HCT116 (cell line): Measurements from ENCODE around the gene ANKRD60. TPM values are rescaled to one million over a fixed set of nuclear protein-coding genes. Genes with fewer than 3 reads are reported as not detected.

Experiments used
- ATAC-seq: fragments of 200-7000 bp; cut with Tn5 transposase; 2 replicates; pipeline ENCODE4 v1.9.1; 2020; ENCODE audit warnings: mild to moderate bottlenecking, moderate library complexity
- BruUV-seq: library from RNA; stranded (reverse); fragments of 400-500 nt; replicated peaks from 2 replicates; lab custom pipeline; 2021; lab: Mats Ljungman, UMichigan
- CTCF ChIA-PET: fragments of 300-600 bp; sonication (Branson Sonifier 250); formaldehyde crosslinking; loops from one replicate; lab custom pipeline; 2021; ENCODE audit warnings: antibody characterized with exemption; lab: Charles Lee
- POLR2A ChIA-PET: fragments of 300-600, 350-600 bp; sonication (Branson Sonifier 250); formaldehyde crosslinking; loops from one replicate; lab custom pipeline; 2021; ENCODE audit warnings: antibody characterized with exemption; lab: Charles Lee
- RAD21 ChIA-PET, 2 experiments: fragments of 300-600 bp; sonication (Branson Sonifier 250); formaldehyde crosslinking; loops; one replicate each; lab custom pipeline; 2023; ENCODE audit warnings: low total read pairs in 2 of 2; ENCODE audit not compliant: uncharacterized antibody in 2 of 2, unreplicated experiment in 2 of 2, low non-redundant PET in 1 of 2; lab: Charles Lee
- DNase-seq: peaks from one replicate; pipeline ENCODE4 v3.0.0-alpha.2; 2010; ENCODE audit warnings: low read depth, low spot score
- H2AFZ ChIP-seq: fragments of 200-600 bp; shearing (Covaris generic), sonication (generic); 2 replicates; pipeline ENCODE4 v1.6.1; 2017; ENCODE audit warnings: low read depth, mixed run types, mixed read lengths, antibody characterized with exemption, low read length; ENCODE audit not compliant: poor library complexity, severe bottlenecking
- H3K27ac ChIP-seq: 2 replicates; pipeline ENCODE4 v1.5.1; 2012; ENCODE audit warnings: low read depth, low read length
- H3K27me3 ChIP-seq: fragments of 200-600 bp; sonication (generic); 2 replicates; pipeline ENCODE4 v1.6.1; 2016; ENCODE audit warnings: mixed run types, low read length, mixed read lengths; ENCODE audit not compliant: insufficient read depth
- H3K36me3 ChIP-seq, 2 experiments: fragments of 200-500 bp in 1 of 2; fragments of 200-600 bp in 1 of 2; sonication (Bioruptor generic) in 1 of 2; sonication (generic) in 1 of 2; 2 replicates each; pipeline versions ENCODE4 v1.5.1 to v1.6.1; 2014 to 2016; ENCODE audit warnings: low read length in 2 of 2, inconsistent platforms in 1 of 2, mixed read lengths in 1 of 2, mixed run types in 1 of 2; ENCODE audit not compliant: insufficient read depth in 2 of 2, control insufficient read depth in 1 of 2
- H3K4me1 ChIP-seq, 2 experiments: fragments of 200-600 bp in 1 of 2; sonication (generic) in 1 of 2; 2 replicates each; pipeline versions ENCODE4 v1.5.1 to v1.6.1; 2012 to 2017; ENCODE audit warnings: low read length in 2 of 2, inconsistent platforms in 1 of 2, mild to moderate bottlenecking in 1 of 2, mixed read lengths in 1 of 2, mixed run types in 1 of 2, moderate library complexity in 1 of 2; ENCODE audit not compliant: insufficient read depth in 2 of 2, control insufficient read depth in 1 of 2
- H3K4me2 ChIP-seq: fragments of 200-600 bp; sonication (generic); 2 replicates; pipeline ENCODE4 v1.6.1; 2017; ENCODE audit warnings: mixed run types, low read length, mixed read lengths
- H3K4me3 ChIP-seq, 2 experiments: fragments of 200-600 bp in 1 of 2; sonication (generic) in 1 of 2; replicated peaks in 1 of 2; 2 replicates each; pipeline ENCODE4 v1.5.1; 2011 to 2016; ENCODE audit warnings: low read length in 2 of 2, control low read depth in 1 of 2, low read depth in 1 of 2, mild to moderate bottlenecking in 1 of 2, mixed read lengths in 1 of 2, mixed run types in 1 of 2
- H3K79me2 ChIP-seq: fragments of 200-600 bp; sonication (generic); 2 replicates; pipeline ENCODE4 v1.6.1; 2017; ENCODE audit warnings: mild to moderate bottlenecking, mixed run types, low read length, moderate library complexity, mixed read lengths; ENCODE audit not compliant: insufficient read depth
- H3K9ac ChIP-seq: fragments of 200-600 bp; sonication (generic); 2 replicates; pipeline ENCODE4 v1.6.1; 2016; ENCODE audit warnings: low read length, mixed read lengths
- H3K9me2 ChIP-seq: fragments of 200-600 bp; sonication (generic), shearing (Covaris generic); 2 replicates; pipeline ENCODE4 v1.6.1; 2017; ENCODE audit warnings: mixed run types, mild to moderate bottlenecking, moderate library complexity; ENCODE audit not compliant: insufficient read depth
- H3K9me3 ChIP-seq, 2 experiments: fragments of 200-500 bp in 1 of 2; fragments of 200-600 bp in 1 of 2; sonication (Bioruptor generic) in 1 of 2; sonication (generic) in 1 of 2; 2 replicates each; pipeline ENCODE4 v1.6.1; 2014 to 2017; ENCODE audit warnings: low read length in 2 of 2, mixed read lengths in 2 of 2, inconsistent platforms in 1 of 2, low read depth in 1 of 2, mild to moderate bottlenecking in 1 of 2, mixed run types in 1 of 2, moderate library complexity in 1 of 2; ENCODE audit not compliant: control insufficient read depth in 1 of 2, insufficient read depth in 1 of 2
- H4K20me1 ChIP-seq: fragments of 200-600 bp; sonication (generic), shearing (Covaris generic); 2 replicates; pipeline ENCODE4 v1.6.1; 2017; ENCODE audit warnings: mixed run types, mild to moderate bottlenecking, moderate library complexity; ENCODE audit not compliant: insufficient read depth
- CEBPB ChIP-seq: IDR thresholded peaks from 2 replicates; pipeline ENCODE4 v1.6.1; 2012; ENCODE audit warnings: low read depth
- CTCF ChIP-seq, 3 experiments: fragments of 200-600 bp in 1 of 3; sonication (generic) in 1 of 3; IDR thresholded peaks in 2 of 3; conservative IDR thresholded peaks in 1 of 3; 2 replicates each; pipeline ENCODE4 v1.5.1; 2012 to 2017; ENCODE audit warnings: low read depth in 2 of 3, low read length in 2 of 3, antibody characterized with exemption in 1 of 3, borderline replicate concordance in 1 of 3, control low read depth in 1 of 3, mild to moderate bottlenecking in 1 of 3, mixed read lengths in 1 of 3, mixed run types in 1 of 3, moderate library complexity in 1 of 3; ENCODE audit not compliant: insufficient read depth in 1 of 3
- EGR1 ChIP-seq: IDR thresholded peaks from 2 replicates; pipeline ENCODE4 v1.6.1; 2012; ENCODE audit warnings: low read depth
- EZH2 ChIP-seq: fragments of 200-600 bp; sonication (generic); IDR thresholded peaks from 2 replicates; pipeline ENCODE4 v1.6.1; 2017; ENCODE audit warnings: antibody characterized with exemption, mixed run types
- EZH2phosphoT487 ChIP-seq: fragments of 200-600 bp; IDR thresholded peaks from 2 replicates; pipeline ENCODE4 v1.6.1; 2018; ENCODE audit warnings: antibody characterized with exemption, borderline replicate concordance
- POLR2A ChIP-seq: IDR thresholded peaks from 2 replicates; pipeline ENCODE4 v1.7.0; 2011; ENCODE audit warnings: borderline replicate concordance; ENCODE audit not compliant: insufficient read depth, insufficient read length; ENCODE audit errors: extremely low read depth
- POLR2AphosphoS5 ChIP-seq: IDR thresholded peaks from 2 replicates; pipeline ENCODE4 v1.6.1; 2011; ENCODE audit warnings: mild to moderate bottlenecking, low read depth, low read length, moderate library complexity
- RAD21 ChIP-seq: IDR thresholded peaks from 2 replicates; pipeline ENCODE4 v1.6.1; 2012; ENCODE audit warnings: low read depth, mild to moderate bottlenecking
- SIN3A ChIP-seq: IDR thresholded peaks from 2 replicates; pipeline ENCODE4 v1.6.1; 2012; ENCODE audit warnings: low read depth
- intact Hi-C: fragments of 100-400 bp; cut with micrococcal nuclease; formaldehyde crosslinking; loops from 2 replicates; pipeline ENCODE4 v1.10.0; 2022
- total RNA-seq: library from RNA; stranded (reverse); gene quantifications from one replicate; pipeline ENCODE4 v1.2.1, GENCODE V29; 2021; ENCODE audit not compliant: unreplicated experiment
- TF ChIP-seq, protein P1 (sequence below): IDR thresholded peaks from 2 replicates; pipeline ENCODE4 v1.6.1; 2012

The ANKRD60 gene
- total RNA-seq, 1 experiment from 2014 or later = not detected

DNA sequence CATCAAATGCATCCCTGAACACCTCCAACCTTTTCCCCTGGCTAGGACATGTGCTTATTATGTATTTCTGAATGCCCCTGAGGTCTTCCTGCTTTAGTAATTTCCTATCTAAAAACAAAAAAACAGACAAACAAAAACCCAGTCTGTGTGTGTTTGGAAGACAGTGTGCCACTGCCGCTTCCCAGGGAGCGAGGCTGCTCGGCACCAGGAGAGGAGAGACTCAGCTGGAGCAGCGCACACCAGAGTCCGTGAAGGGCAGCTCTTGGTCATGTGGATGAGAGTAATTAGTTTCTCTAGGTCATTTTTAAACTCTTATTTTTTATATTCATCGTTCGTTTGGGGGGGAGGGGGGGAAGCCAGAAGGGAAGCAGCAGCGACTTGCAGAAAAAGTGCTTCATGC, 10.0 kb upstream of the ANKRD60 start:
- intact Hi-C loops = loop anchor here (10.0 kb wide), 2 partner anchors 596 to 1216 kb away; no protein-coding TSS in a partner anchor
- TF ChIP-seq POLR2A (no peak), SIN3A (no peak), EZH2 (no peak), CEBPB (no peak), CTCF (IDR thresholded peaks at IDR 0.05 in 2 of 3, conservative IDR thresholded peaks at IDR 0.05 in 1 of 3; ENCODE audit: borderline replicate concordance in 1 of 3, insufficient read depth in 1 of 3, low read depth in 2 of 3, low read length in 2 of 3) (no peak), POLR2AphosphoS5 (no peak), EZH2phosphoT487 (no peak), EGR1 (no peak), RAD21 (no peak)
- TF ChIP-seq, protein P1, sequence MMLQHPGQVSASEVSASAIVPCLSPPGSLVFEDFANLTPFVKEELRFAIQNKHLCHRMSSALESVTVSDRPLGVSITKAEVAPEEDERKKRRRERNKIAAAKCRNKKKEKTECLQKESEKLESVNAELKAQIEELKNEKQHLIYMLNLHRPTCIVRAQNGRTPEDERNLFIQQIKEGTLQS = no peak
- H3K36me3 ChIP-seq = 0 out of 4 replicates have a peak, but pooled peaks cover 0 to 4% of the 10 kb centered on the region in 2 experiments
- no peak overlapping the region for H3K9ac ChIP-seq
- DNase-seq (no peak), ATAC-seq (no peak)
- ChIA-PET RAD21 (no interaction called here), POLR2A (no interaction called here), CTCF (no interaction called here)
- BruUV-seq = no TSS peak
- no peaks in the 10 kb centered on the region for H3K9me3 ChIP-seq
- H3K27me3 ChIP-seq = no peaks in the 10 kb centered on the region
- H3K4me1 ChIP-seq = no peaks in the 10 kb centered on the region
- H3K27ac ChIP-seq = no peak overlapping the region
- H3K4me3 ChIP-seq = no peak overlapping the region
- H3K4me2 ChIP-seq = no peak overlapping the region
- no peaks in the 10 kb centered on the region for H4K20me1 ChIP-seq
- H3K79me2 ChIP-seq = no peaks in the 10 kb centered on the region
- H2AFZ ChIP-seq = no peak overlapping the region
- no peaks in the 10 kb centered on the region for H3K9me2 ChIP-seq
